Measurements from ENCODE around the gene KRT40. TPM values are rescaled to one million over a fixed set of nuclear protein-coding genes. Genes with fewer than 3 reads are reported as not detected.
"Not testable (repeated sequence)": the region's sequence is repeated elsewhere in the genome, so short reads cannot be mapped to it uniquely, and the experiment has no call there.

KRT40 gene
- total RNA-seq, 2 experiments from 2014 or later = not detected

- Mint-ChIP-seq H3K27ac (no peak overlapping the region), H3K4me3 (no peak overlapping the region), H3K4me1 (no peaks in the 10 kb centered on the region), H3K27me3 (peaks cover 16% of the 10 kb centered on the region), H3K36me3 (no peaks in the 10 kb centered on the region), H3K9me3 (ENCODE audit: low read depth) (no peaks in the 10 kb centered on the region)
- DNase-seq = no peak
- CTCF ChIA-PET = no interaction called here
- no peak for ATAC-seq
Measured at GRCh38 chr17:41009936-41010335, 25.8 kb upstream of the KRT40 start.

GRCh38 chr17:41009301-41009760 is 25.2 kb upstream of the KRT40 start:
- CTCF ChIA-PET = no interaction called here
- no peak for DNase-seq
- H3K27me3 Mint-ChIP-seq = peaks cover 19% of the 10 kb centered on the region
- no peak for ATAC-seq
- no peaks in the 10 kb centered on the region for H3K9me3 Mint-ChIP-seq (ENCODE audit: low read depth)
- H3K4me3 Mint-ChIP-seq = no peak overlapping the region
- H3K27ac Mint-ChIP-seq = no peak overlapping the region
- H3K36me3 Mint-ChIP-seq = no peaks in the 10 kb centered on the region
- H3K4me1 Mint-ChIP-seq = no peaks in the 10 kb centered on the region

- H3K27me3 Mint-ChIP-seq = peaks cover 24% of the 10 kb centered on the region
- no peak within 1 kb of the TSS for H3K4me3 Mint-ChIP-seq
- CTCF ChIA-PET = no interaction called here
- no peaks in the 10 kb centered on the region for H3K36me3 Mint-ChIP-seq
- no peak for DNase-seq
- no peak for ATAC-seq
- H3K9me3 Mint-ChIP-seq (ENCODE audit: low read depth) = no peaks in the 10 kb centered on the region
- H3K4me1 Mint-ChIP-seq = no peaks in the 10 kb centered on the region
- H3K27ac Mint-ChIP-seq = no peak within 1 kb of the TSS
Measured at GRCh38 chr17:41008811-41009210, 24.7 kb upstream of the KRT40 start, which contains the start of gene KRTAP3-1. KRTAP3-1 (minus strand) TSS chr17:41009128; CDS start chr17:41009074, 54 bp downstream.

- DNase-seq = no peak
- Mint-ChIP-seq H3K27me3 (peaks cover 30% of the 10 kb centered on the region), H3K9me3 (ENCODE audit: low read depth) (no peaks in the 10 kb centered on the region), H3K27ac (no peak overlapping the region), H3K36me3 (no peaks in the 10 kb centered on the region), H3K4me1 (no peaks in the 10 kb centered on the region), H3K4me3 (no peak overlapping the region)
- ATAC-seq = no peak
- CTCF ChIA-PET = no interaction called here
Measured at GRCh38 chr17:41004397-41004796, 20.3 kb upstream of the KRT40 start.

GRCh38 chr17:41003926-41004325 is 19.8 kb upstream of the KRT40 start:
- DNase-seq (no peak), ATAC-seq (no peak)
- CTCF ChIA-PET = no interaction called here
- no peaks in the 10 kb centered on the region for H3K4me1 Mint-ChIP-seq
- no peaks in the 10 kb centered on the region for H3K9me3 Mint-ChIP-seq (ENCODE audit: low read depth)
- no peak overlapping the region for H3K27ac Mint-ChIP-seq
- no peak overlapping the region for H3K4me3 Mint-ChIP-seq
- peaks cover 31% of the 10 kb centered on the region for H3K27me3 Mint-ChIP-seq
- no peaks in the 10 kb centered on the region for H3K36me3 Mint-ChIP-seq

- H3K27me3 Mint-ChIP-seq = peaks cover 32% of the 10 kb centered on the region
- ATAC-seq = no peak
- H3K36me3 Mint-ChIP-seq = no peaks in the 10 kb centered on the region
- no peak for DNase-seq
- no peak overlapping the region for H3K27ac Mint-ChIP-seq
- no peaks in the 10 kb centered on the region for H3K4me1 Mint-ChIP-seq
- no peaks in the 10 kb centered on the region for H3K9me3 Mint-ChIP-seq (ENCODE audit: low read depth)
- no peak overlapping the region for H3K4me3 Mint-ChIP-seq
- CTCF ChIA-PET = no interaction called here
Measured at GRCh38 chr17:41002814-41003213, 18.7 kb upstream of the KRT40 start.

GRCh38 chr17:41001795-41002194 is 17.7 kb upstream of the KRT40 start:
- Mint-ChIP-seq H3K4me3 (no peak overlapping the region), H3K36me3 (no peaks in the 10 kb centered on the region), H3K27ac (no peak overlapping the region), H3K27me3 (peaks cover 41% of the 10 kb centered on the region), H3K9me3 (ENCODE audit: low read depth) (no peaks in the 10 kb centered on the region), H3K4me1 (no peaks in the 10 kb centered on the region)
- DNase-seq (no peak), ATAC-seq (no peak)
- CTCF ChIA-PET = interaction anchor here (0.6 to 1.2 kb wide), 2 partner anchors 12 to 438 kb away, joined by 3 read pairs; no protein-coding TSS in a partner anchor

GRCh38 chr17:40999563-40999962 is 15.4 kb upstream of the KRT40 start, which contains the start of gene KRTAP3-2:
KRTAP3-2 (minus strand) TSS chr17:40999906; CDS start chr17:40999853, 53 bp downstream.
- CTCF ChIA-PET = not testable (repeated sequence)

GRCh38 chr17:40997361-40997760 is 13.2 kb upstream of the KRT40 start:
- Mint-ChIP-seq H3K36me3 (no peaks in the 10 kb centered on the region), H3K27ac (no peak overlapping the region)
- CTCF ChIA-PET = no interaction called here

More at GRCh38 chr17:40999563-40999962, 15.4 kb upstream of the KRT40 start, which contains the start of gene KRTAP3-2:
- not testable (repeated sequence) for ATAC-seq; DNase-seq; H3K36me3 Mint-ChIP-seq; H3K4me1 Mint-ChIP-seq; H3K27ac Mint-ChIP-seq; H3K9me3 Mint-ChIP-seq (ENCODE audit: low read depth); H3K4me3 Mint-ChIP-seq
- H3K27me3 Mint-ChIP-seq = peaks cover 48% of the 10 kb centered on the region

GRCh38 chr17:40996829-40997228 is 12.7 kb upstream of the KRT40 start:
- ATAC-seq (no peak), DNase-seq (no peak)
- H3K27me3 Mint-ChIP-seq = peaks cover 57% of the 10 kb centered on the region
- H3K4me3 Mint-ChIP-seq = no peak overlapping the region
- H3K9me3 Mint-ChIP-seq (ENCODE audit: low read depth) = no peaks in the 10 kb centered on the region
- H3K36me3 Mint-ChIP-seq = no peaks in the 10 kb centered on the region
- CTCF ChIA-PET = no interaction called here
- H3K4me1 Mint-ChIP-seq = no peaks in the 10 kb centered on the region
- H3K27ac Mint-ChIP-seq = no peak overlapping the region

More at GRCh38 chr17:40997361-40997760, 13.2 kb upstream of the KRT40 start:
- H3K4me1 Mint-ChIP-seq = no peaks in the 10 kb centered on the region
- H3K9me3 Mint-ChIP-seq (ENCODE audit: low read depth) = no peaks in the 10 kb centered on the region
- DNase-seq (no peak), ATAC-seq (no peak)
- H3K27me3 Mint-ChIP-seq = peaks cover 53% of the 10 kb centered on the region
- no peak overlapping the region for H3K4me3 Mint-ChIP-seq

GRCh38 chr17:40995116-40995515 is 11.0 kb upstream of the KRT40 start:
- CTCF ChIA-PET = no interaction called here
- DNase-seq = no peak
- H3K4me3 Mint-ChIP-seq = no peak overlapping the region
- H3K9me3 Mint-ChIP-seq (ENCODE audit: low read depth) = no peaks in the 10 kb centered on the region
- no peak overlapping the region for H3K27ac Mint-ChIP-seq
- peaks cover 62% of the 10 kb centered on the region for H3K27me3 Mint-ChIP-seq
- no peaks in the 10 kb centered on the region for H3K36me3 Mint-ChIP-seq
- ATAC-seq = no peak
- no peaks in the 10 kb centered on the region for H3K4me1 Mint-ChIP-seq

GRCh38 chr17:40993839-40994238 is 9.7 kb upstream of the KRT40 start, which contains the start of gene KRTAP3-3:
KRTAP3-3 (minus strand) TSS chr17:40994164; CDS start chr17:40994097, 67 bp downstream.
- CTCF ChIA-PET = no interaction called here
- ATAC-seq (no peak), DNase-seq (no peak)
- Mint-ChIP-seq H3K36me3 (no peaks in the 10 kb centered on the region), H3K4me3 (no peak within 1 kb of the TSS), H3K4me1 (no peaks in the 10 kb centered on the region), H3K27ac (no peak within 1 kb of the TSS), H3K27me3 (peaks cover 57% of the 10 kb centered on the region), H3K9me3 (ENCODE audit: low read depth) (no peaks in the 10 kb centered on the region)

GRCh38 chr17:40993084-40993483 is 9.0 kb upstream of the KRT40 start:
- Mint-ChIP-seq H3K9me3 (ENCODE audit: low read depth) (no peaks in the 10 kb centered on the region), H3K4me3 (no peak overlapping the region), H3K27me3 (peaks cover 57% of the 10 kb centered on the region), H3K4me1 (no peaks in the 10 kb centered on the region), H3K36me3 (no peaks in the 10 kb centered on the region), H3K27ac (no peak overlapping the region)
- DNase-seq (no peak), ATAC-seq (no peak)
- CTCF ChIA-PET = no interaction called here

- no peak for DNase-seq
- no peak overlapping the region for H3K27ac Mint-ChIP-seq
- no peaks in the 10 kb centered on the region for H3K4me1 Mint-ChIP-seq
- CTCF ChIA-PET = no interaction called here
- ATAC-seq = no peak
- no peaks in the 10 kb centered on the region for H3K36me3 Mint-ChIP-seq
- peaks cover 55% of the 10 kb centered on the region for H3K27me3 Mint-ChIP-seq
- no peak overlapping the region for H3K4me3 Mint-ChIP-seq
- no peaks in the 10 kb centered on the region for H3K9me3 Mint-ChIP-seq (ENCODE audit: low read depth)
Measured at GRCh38 chr17:40992666-40993065, 8.5 kb upstream of the KRT40 start.

GRCh38 chr17:40986920-40987319 is 2.8 kb upstream of the KRT40 start:
- no peak overlapping the region for H3K4me3 Mint-ChIP-seq
- CTCF ChIA-PET = no interaction called here
- peaks cover 46% of the 10 kb centered on the region for H3K27me3 Mint-ChIP-seq

More at GRCh38 chr17:40986920-40987319, 2.8 kb upstream of the KRT40 start:
- no peaks in the 10 kb centered on the region for H3K9me3 Mint-ChIP-seq (ENCODE audit: low read depth)
- H3K27ac Mint-ChIP-seq = no peak overlapping the region
- ATAC-seq = no peak
- H3K36me3 Mint-ChIP-seq = no peaks in the 10 kb centered on the region
- DNase-seq = no peak
- H3K4me1 Mint-ChIP-seq = no peaks in the 10 kb centered on the region

Data from activated CD8-positive, alpha-beta memory T cell treated with anti-CD3 and anti-CD28 coated beads, Interleukin-2, amount 10 ng/mL, durations not matched to agents 7 days and 5 days (primary cell).